Measurements from ENCODE around the gene ALDH4A1. TPM values are rescaled to one million over a fixed set of nuclear protein-coding genes. Genes with fewer than 3 reads are reported as not detected.

The ALDH4A1 gene
- total and polyA plus RNA-seq, 12 donors: 11.3 to 46.9 (median 19.8) TPM

GRCh38 chr1:18950401-18951026, 48.2 kb upstream of the ALDH4A1 start:
- intact Hi-C loops (cut with DNase I): no loop called here
- H3K4me3 ChIP-seq: peak overlapping the region in 1 of 4 donors; percentile 48

GRCh38 chr1:18949686-18950400, 47.5 kb upstream of the ALDH4A1 start:
- Histone ChIP-seq H3K4me1 (replicated peaks in 1 of 2) (peaks cover 67 to 95% of the 10 kb centered on the region in 2 donors), H3K27me3 (no peaks in the 10 kb centered on the region), H3K9me3 (replicated peaks in 1 of 3) (no peaks in the 10 kb centered on the region), H3K4me3 (peak overlapping the region in 1 of 4 donors; percentile 48), H3K36me3 (replicated peaks in 1 of 2) (no peaks in the 10 kb centered on the region), H3K27ac (peak overlapping the region; percentile 70 to 96 (median 91))
- WGBS, 4 donors: 2 to 12% (median 7%) methylated on average over 22 of the region's 22 CpGs
- intact Hi-C loops (cut with DNase I): no loop called here
- TF ChIP-seq CTCF (IDR thresholded peaks at IDR 0.05) (peak in 4 of 6 experiments; percentile 5 to 39 (median 22)), POLR2A (IDR thresholded peaks at IDR 0.05) (peak in 1 of 2 donors; percentile 59)
- DNase-seq: peak in 6 of 7 donors; percentile 54 to 85 (median 66)

More at GRCh38 chr1:18950401-18951026, 48.2 kb upstream of the ALDH4A1 start:
- Histone ChIP-seq H3K27ac (peak overlapping the region; percentile 70 to 96 (median 91)), H3K27me3 (no peaks in the 10 kb centered on the region), H3K36me3 (replicated peaks in 1 of 2) (no peaks in the 10 kb centered on the region), H3K4me1 (replicated peaks in 1 of 2) (peaks cover 65 to 94% of the 10 kb centered on the region in 2 donors), H3K9me3 (replicated peaks in 1 of 3) (no peaks in the 10 kb centered on the region)
- TF ChIP-seq CTCF (IDR thresholded peaks at IDR 0.05) (peak in 1 of 6 experiments; percentile 1), POLR2A (IDR thresholded peaks at IDR 0.05) (peak in 1 of 2 donors; percentile 43)
- peak in 6 of 7 donors; percentile 47 to 74 (median 62) for DNase-seq
- 13 to 20% (median 15%) methylated on average over 13 to 19 of the region's 19 CpGs for WGBS, 4 donors

- H3K4me1 ChIP-seq (replicated peaks in 1 of 2): peaks cover 65 to 94% of the 10 kb centered on the region in 2 donors
- peak overlapping the region in 1 of 4 donors; percentile 1 for H3K4me3 ChIP-seq
- no peaks in the 10 kb centered on the region for H3K9me3 ChIP-seq (replicated peaks in 1 of 3)
- H3K27me3 ChIP-seq: no peaks in the 10 kb centered on the region
- peak overlapping the region; percentile 70 to 96 (median 91) for H3K27ac ChIP-seq
- DNase-seq: peak in 6 of 7 donors; percentile 76 to 85 (median 82)
- TF ChIP-seq CTCF (IDR thresholded peaks at IDR 0.05): peak in 3 of 6 experiments; percentile 5 to 43 (median 17)
- no peak for TF ChIP-seq POLR2A (IDR thresholded peaks at IDR 0.05)
- intact Hi-C loops (cut with DNase I): no loop called here
- no peaks in the 10 kb centered on the region for H3K36me3 ChIP-seq (replicated peaks in 1 of 2)
- 22 to 26% (median 24%) methylated on average over 16 to 23 of the region's 23 CpGs for WGBS, 4 donors
These were observed 46.7 kb upstream of the ALDH4A1 start for GRCh38 chr1:18948913-18949685.

Data from adrenal gland (tissue), 12 donors.